ENCODE results near the gene STOM.
"Not testable (repeated sequence)": the region's sequence is repeated elsewhere in the genome, so short reads cannot be mapped to it uniquely, and the experiment has no call there.

STOM gene

GRCh38 chr9:121398374-121398773 is 28.3 kb upstream of the STOM start:
- Histone ChIP-seq H3K27ac (ENCODE audit: low read depth, low read length, poor library complexity, severe bottlenecking) (no peak overlapping the region), H3K4me2 (ENCODE audit: low read length) (no peak overlapping the region), H3K4me3 (ENCODE audit: low read depth, low read length, poor library complexity, severe bottlenecking) (no peak overlapping the region), H3K4me1 (ENCODE audit: insufficient read depth, low read length, severe bottlenecking) (no peaks in the 10 kb centered on the region), H3K27me3 (ENCODE audit: insufficient read depth, low read length) (no peaks in the 10 kb centered on the region; the same call in 1 of the 2 replicates), H4K20me1 (ENCODE audit: insufficient read depth, low read length) (no peaks in the 10 kb centered on the region), H3K36me3 (ENCODE audit: insufficient read depth, low read length) (no peaks in the 10 kb centered on the region), H3K9ac (ENCODE audit: low read length) (no peak overlapping the region), H3F3A (ENCODE audit: insufficient read depth, low read length) (no peaks in the 10 kb centered on the region), H3K9me3 (ENCODE audit: low read length) (peaks cover 4% of the 10 kb centered on the region; the same call in 1 of the 2 replicates), H3K9me2 (ENCODE audit: low read depth, low read length) (no peaks in the 10 kb centered on the region), H2AFZ (ENCODE audit: low read length) (no peak overlapping the region), H3K79me2 (ENCODE audit: insufficient read depth, low read length) (no peaks in the 10 kb centered on the region)
- TF ChIP-seq EZH2 (IDR thresholded peaks at IDR 0.05; ENCODE audit: borderline replicate concordance, low read length) (no peak), CTCF (IDR thresholded peaks at IDR 0.05; ENCODE audit: low read length) (no peak)

GRCh38 chr9:121397277-121397676 is 27.2 kb upstream of the STOM start:
- not testable (repeated sequence) for H2AFZ ChIP-seq (ENCODE audit: low read length); H3K79me2 ChIP-seq (ENCODE audit: insufficient read depth, low read length); H4K20me1 ChIP-seq (ENCODE audit: insufficient read depth, low read length); H3K9me3 ChIP-seq (ENCODE audit: low read length); H3K4me1 ChIP-seq (ENCODE audit: insufficient read depth, low read length, severe bottlenecking); H3K9ac ChIP-seq (ENCODE audit: low read length); H3K27me3 ChIP-seq (ENCODE audit: insufficient read depth, low read length); H3K4me3 ChIP-seq (ENCODE audit: low read depth, low read length, poor library complexity, severe bottlenecking); H3F3A ChIP-seq (ENCODE audit: insufficient read depth, low read length); H3K9me2 ChIP-seq (ENCODE audit: low read depth, low read length); H3K27ac ChIP-seq (ENCODE audit: low read depth, low read length, poor library complexity, severe bottlenecking); H3K4me2 ChIP-seq (ENCODE audit: low read length); H3K36me3 ChIP-seq (ENCODE audit: insufficient read depth, low read length)

GRCh38 chr9:121395558-121395957 is 25.5 kb upstream of the STOM start:
- Histone ChIP-seq H3F3A (ENCODE audit: insufficient read depth, low read length) (no peaks in the 10 kb centered on the region), H3K9ac (ENCODE audit: low read length) (no peak overlapping the region), H3K79me2 (ENCODE audit: insufficient read depth, low read length) (no peaks in the 10 kb centered on the region), H3K9me3 (ENCODE audit: low read length) (no peaks in the 10 kb centered on the region; the same call in 1 of the 2 replicates), H3K4me3 (ENCODE audit: low read depth, low read length, poor library complexity, severe bottlenecking) (no peak overlapping the region), H2AFZ (ENCODE audit: low read length) (no peak overlapping the region), H3K27ac (ENCODE audit: low read depth, low read length, poor library complexity, severe bottlenecking) (no peak overlapping the region), H3K27me3 (ENCODE audit: insufficient read depth, low read length) (no peaks in the 10 kb centered on the region; the same call in 1 of the 2 replicates), H3K4me2 (ENCODE audit: low read length) (no peak overlapping the region), H4K20me1 (ENCODE audit: insufficient read depth, low read length) (no peaks in the 10 kb centered on the region), H3K9me2 (ENCODE audit: low read depth, low read length) (no peaks in the 10 kb centered on the region), H3K4me1 (ENCODE audit: insufficient read depth, low read length, severe bottlenecking) (no peaks in the 10 kb centered on the region), H3K36me3 (ENCODE audit: insufficient read depth, low read length) (no peaks in the 10 kb centered on the region)
- TF ChIP-seq EZH2 (IDR thresholded peaks at IDR 0.05; ENCODE audit: borderline replicate concordance, low read length), result no peak
- TF ChIP-seq CTCF (IDR thresholded peaks at IDR 0.05; ENCODE audit: low read length), result no peak

DNA sequence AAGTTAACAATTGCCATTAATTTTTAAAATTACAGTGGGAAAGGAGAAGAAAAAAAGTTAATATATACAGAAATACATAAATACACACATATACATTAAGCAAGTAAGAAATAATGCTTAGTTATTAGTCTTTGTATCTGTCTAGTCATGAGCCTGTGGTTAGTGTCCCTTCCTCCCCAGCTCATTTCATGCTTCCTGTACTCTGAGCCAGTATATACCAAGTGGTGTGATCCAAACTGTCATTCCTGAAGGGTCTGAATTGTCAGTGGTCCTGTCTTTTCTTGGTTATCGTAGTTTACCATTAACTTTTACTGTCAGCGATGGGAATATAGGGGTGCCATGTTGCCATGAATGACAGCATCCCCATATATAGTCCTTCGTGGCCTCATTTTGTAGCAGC is 24.2 kb upstream of the STOM start:
- no peak overlapping the region for H3K4me2 ChIP-seq (ENCODE audit: low read length)

More for the DNA sequence above, 24.2 kb upstream of the STOM start:
- TF ChIP-seq EZH2 (IDR thresholded peaks at IDR 0.05; ENCODE audit: borderline replicate concordance, low read length) (no peak), CTCF (IDR thresholded peaks at IDR 0.05; ENCODE audit: low read length) (no peak)
- H2AFZ ChIP-seq (ENCODE audit: low read length), result no peak overlapping the region
- no peaks in the 10 kb centered on the region; the same call in 1 of the 2 replicates for H3K9me3 ChIP-seq (ENCODE audit: low read length)
- H3K27me3 ChIP-seq (ENCODE audit: insufficient read depth, low read length), result no peaks in the 10 kb centered on the region; the same call in 1 of the 2 replicates
- no peak overlapping the region for H3K4me3 ChIP-seq (ENCODE audit: low read depth, low read length, poor library complexity, severe bottlenecking)
- no peaks in the 10 kb centered on the region for H3K4me1 ChIP-seq (ENCODE audit: insufficient read depth, low read length, severe bottlenecking)
- H3F3A ChIP-seq (ENCODE audit: insufficient read depth, low read length), result no peaks in the 10 kb centered on the region
- no peak overlapping the region for H3K9ac ChIP-seq (ENCODE audit: low read length)
- no peaks in the 10 kb centered on the region for H3K36me3 ChIP-seq (ENCODE audit: insufficient read depth, low read length)
- H4K20me1 ChIP-seq (ENCODE audit: insufficient read depth, low read length), result no peaks in the 10 kb centered on the region
- no peaks in the 10 kb centered on the region for H3K79me2 ChIP-seq (ENCODE audit: insufficient read depth, low read length)
- H3K9me2 ChIP-seq (ENCODE audit: low read depth, low read length), result no peaks in the 10 kb centered on the region
- no peak overlapping the region for H3K27ac ChIP-seq (ENCODE audit: low read depth, low read length, poor library complexity, severe bottlenecking)
